Measurements from ENCODE around the gene SHLD2.

DNA sequence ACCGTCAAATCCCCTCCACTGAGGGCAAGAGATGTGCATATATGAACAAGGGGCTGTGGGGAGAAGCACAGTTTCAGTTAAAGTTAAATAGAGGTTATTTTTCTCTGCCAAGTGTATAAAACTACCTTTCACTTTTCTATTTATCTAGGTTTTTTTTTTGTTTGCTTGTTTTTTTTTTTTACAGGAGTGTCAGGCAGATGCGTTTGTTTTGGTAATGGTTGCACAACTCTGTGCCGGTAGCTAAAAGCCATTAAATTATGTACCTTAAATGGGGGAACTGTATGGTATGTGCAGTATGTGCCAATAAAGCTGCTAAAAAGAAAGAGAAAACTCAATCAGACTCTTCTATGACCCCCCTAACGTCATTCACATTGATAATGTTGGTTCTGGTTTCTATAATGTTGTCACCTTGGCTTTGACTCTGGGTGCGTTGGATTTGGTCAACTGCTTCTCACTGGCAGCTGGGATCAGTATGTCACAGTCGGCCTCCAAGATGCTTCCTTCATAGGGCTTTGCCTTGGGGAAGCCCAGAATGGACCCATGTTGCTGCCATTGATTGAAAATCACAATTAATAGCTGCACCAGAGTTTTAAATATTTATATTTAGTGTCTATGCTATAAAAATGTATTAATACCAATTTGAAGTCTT, 34.6 kb upstream of the SHLD2 start:
- TF ChIP-seq, protein P1, sequence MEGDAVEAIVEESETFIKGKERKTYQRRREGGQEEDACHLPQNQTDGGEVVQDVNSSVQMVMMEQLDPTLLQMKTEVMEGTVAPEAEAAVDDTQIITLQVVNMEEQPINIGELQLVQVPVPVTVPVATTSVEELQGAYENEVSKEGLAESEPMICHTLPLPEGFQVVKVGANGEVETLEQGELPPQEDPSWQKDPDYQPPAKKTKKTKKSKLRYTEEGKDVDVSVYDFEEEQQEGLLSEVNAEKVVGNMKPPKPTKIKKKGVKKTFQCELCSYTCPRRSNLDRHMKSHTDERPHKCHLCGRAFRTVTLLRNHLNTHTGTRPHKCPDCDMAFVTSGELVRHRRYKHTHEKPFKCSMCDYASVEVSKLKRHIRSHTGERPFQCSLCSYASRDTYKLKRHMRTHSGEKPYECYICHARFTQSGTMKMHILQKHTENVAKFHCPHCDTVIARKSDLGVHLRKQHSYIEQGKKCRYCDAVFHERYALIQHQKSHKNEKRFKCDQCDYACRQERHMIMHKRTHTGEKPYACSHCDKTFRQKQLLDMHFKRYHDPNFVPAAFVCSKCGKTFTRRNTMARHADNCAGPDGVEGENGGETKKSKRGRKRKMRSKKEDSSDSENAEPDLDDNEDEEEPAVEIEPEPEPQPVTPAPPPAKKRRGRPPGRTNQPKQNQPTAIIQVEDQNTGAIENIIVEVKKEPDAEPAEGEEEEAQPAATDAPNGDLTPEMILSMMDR (IDR thresholded peaks at IDR 0.05), result no peak
- TF ChIP-seq POLR2A (IDR thresholded peaks at IDR 0.05), result no peak
- TF ChIP-seq POLR2AphosphoS5 (IDR thresholded peaks at IDR 0.05), result no peak
- no peak for TF ChIP-seq EP300 (IDR thresholded peaks at IDR 0.05)

All from suprapubic skin (tissue), 4 donors.